Liver (tissue), 9 donors: ENCODE data around the gene R3HDM1. TPM values are rescaled to one million over a fixed set of nuclear protein-coding genes. Genes with fewer than 3 reads are reported as not detected.

ENCODE experiments used
- DNase-seq: peaks from one replicate; pipeline ENCODE4 v3.0.0-alpha.2; 2017; ENCODE audit warnings: low spot score
- H3K27ac ChIP-seq, 2 donors: one replicate each; pipeline ENCODE4 v1.7.0; 2013; ENCODE audit warnings: inconsistent platforms in 2 of 2, low read length in 2 of 2, control low read depth in 1 of 2, low read depth in 1 of 2, mild to moderate bottlenecking in 1 of 2
- H3K27me3 ChIP-seq, 4 donors: one replicate each; pipeline versions ENCODE4 v1.6.1 to v1.7.0; 2013; ENCODE audit warnings: low read length in 3 of 4, inconsistent platforms in 1 of 4, mild to moderate bottlenecking in 1 of 4, moderate library complexity in 1 of 4; ENCODE audit not compliant: control insufficient read depth in 4 of 4, insufficient read depth in 4 of 4
- H3K36me3 ChIP-seq, 4 donors: one replicate each; pipeline versions ENCODE4 v1.6.1 to v1.7.0; 2013; ENCODE audit warnings: low read length in 3 of 4, mild to moderate bottlenecking in 3 of 4, low read depth in 1 of 4, moderate library complexity in 1 of 4; ENCODE audit not compliant: control insufficient read depth in 4 of 4, insufficient read depth in 3 of 4
- H3K4me1 ChIP-seq, 4 donors: one replicate each; pipeline versions ENCODE4 v1.6.1 to v1.7.0; 2013; ENCODE audit warnings: low read length in 3 of 4, mild to moderate bottlenecking in 3 of 4, moderate library complexity in 1 of 4; ENCODE audit not compliant: control insufficient read depth in 4 of 4, insufficient read depth in 4 of 4
- H3K4me3 ChIP-seq, 3 donors: one replicate each; pipeline versions ENCODE4 v1.6.1 to v1.7.0; 2013; ENCODE audit warnings: low read length in 3 of 3, control low read depth in 1 of 3, low read depth in 1 of 3, mild to moderate bottlenecking in 1 of 3
- H3K9ac ChIP-seq, 2 donors: one replicate each; pipeline ENCODE4 v1.7.0; 2013; ENCODE audit warnings: low read length in 2 of 2, mild to moderate bottlenecking in 2 of 2, moderate library complexity in 2 of 2, control low read depth in 1 of 2, low read depth in 1 of 2
- H3K9me3 ChIP-seq, 4 donors: one replicate each; pipeline versions ENCODE4 v1.6.1 to v1.7.0; 2013; ENCODE audit warnings: low read length in 3 of 4; ENCODE audit not compliant: control insufficient read depth in 4 of 4
- EGR1 ChIP-seq, 2 donors: IDR thresholded peaks; 2 replicates each; pipeline ENCODE4 v1.6.1; 2016 to 2018; ENCODE audit warnings: antibody characterized with exemption in 2 of 2, low read depth in 2 of 2
- FOXA1 ChIP-seq: IDR thresholded peaks from 2 replicates; pipeline ENCODE4 v1.6.1; 2016; ENCODE audit warnings: antibody characterized with exemption
- FOXA2 ChIP-seq: IDR thresholded peaks from 2 replicates; pipeline ENCODE4 v1.6.1; 2016; ENCODE audit warnings: antibody characterized with exemption
- GABPA ChIP-seq, 2 donors: IDR thresholded peaks in 1 of 2; conservative IDR thresholded peaks in 1 of 2; 2 replicates each; pipeline ENCODE4 v1.6.1; 2016; ENCODE audit warnings: antibody characterized with exemption in 2 of 2, mild to moderate bottlenecking in 1 of 2, moderate library complexity in 1 of 2
- HNF4G ChIP-seq: IDR thresholded peaks from 2 replicates; pipeline ENCODE4 v1.6.1; 2016; ENCODE audit warnings: antibody characterized with exemption
- JUND ChIP-seq, 2 donors: IDR thresholded peaks; 2 replicates each; pipeline ENCODE4 v1.6.1; 2016; ENCODE audit warnings: antibody characterized with exemption in 2 of 2
- NR2F2 ChIP-seq: IDR thresholded peaks from 2 replicates; pipeline ENCODE4 v1.6.1; 2016; ENCODE audit warnings: antibody characterized with exemption
- RXRA ChIP-seq, 2 donors: IDR thresholded peaks; 2 replicates each; pipeline ENCODE4 v1.6.1; 2017 to 2018; ENCODE audit warnings: antibody characterized with exemption in 2 of 2, mild to moderate bottlenecking in 1 of 2
- SP1 ChIP-seq: IDR thresholded peaks from 2 replicates; pipeline ENCODE4 v1.6.1; 2018; ENCODE audit warnings: antibody characterized with exemption, mild to moderate bottlenecking
- TAF1 ChIP-seq: conservative IDR thresholded peaks from 2 replicates; pipeline ENCODE4 v1.6.1; 2016; ENCODE audit warnings: antibody characterized with exemption, mild to moderate bottlenecking
- YY1 ChIP-seq: IDR thresholded peaks from 2 replicates; pipeline ENCODE4 v1.6.1; 2016; ENCODE audit warnings: antibody characterized with exemption, mild to moderate bottlenecking
- WGBS: extraction: QIAGEN DNeasy Blood & Tissue Kit; methylation state at CpG from one replicate; pipeline ENCODE4 v1.1.7; 2013; 5-methylcytosine and 5-hydroxymethylcytosine counted together
- polyA plus RNA-seq, 2 donors: library from polyadenylated mRNA; stranded (reverse) in 1 of 2; unstranded in 1 of 2; fragments of 200-250 nt in 1 of 2; fragments of >200 nt in 1 of 2; fragmentation: Nextera tagmentation in 1 of 2; extraction: Ambion mirVana in 1 of 2; gene quantifications; one replicate each; pipeline versions ENCODE4 v1.2.1 to v1.2.3, GENCODE V29; 2013 to 2015
- total RNA-seq, 2 donors: library from RNA; depleted of rRNA; stranded (reverse); fragments of >200 nt; gene quantifications; one replicate each; pipeline ENCODE4 v1.2.3, GENCODE V29; 2014
- TF ChIP-seq, protein P1 (sequence below): IDR thresholded peaks from 2 replicates; pipeline ENCODE4 v1.6.1; 2016; ENCODE audit warnings: antibody characterized with exemption, mild to moderate bottlenecking
- TF ChIP-seq, protein P2 (sequence below): IDR thresholded peaks from 2 replicates; pipeline ENCODE4 v1.6.1; 2016; ENCODE audit warnings: antibody characterized with exemption
- TF ChIP-seq, protein P3 (sequence below): fragments of 150-350 bp; IDR thresholded peaks from 2 replicates; pipeline ENCODE4 v1.5.1; 2017; ENCODE audit warnings: improper control_type of control experiment, low read depth, low read length; ENCODE audit not compliant: missing input control
- TF ChIP-seq, protein P4 (sequence below): IDR thresholded peaks from 2 replicates; pipeline ENCODE4 v1.6.1; 2016; ENCODE audit warnings: antibody characterized with exemption
- donor health status: healthy.
- donor health status: healthy.
- donor health status: healthy.
- donor health status: healthy.
- donor health status: healthy.

The R3HDM1 gene
- total and polyA plus RNA-seq, 4 donors: 6.0 to 10.0 (median 8.8) TPM

DNA sequence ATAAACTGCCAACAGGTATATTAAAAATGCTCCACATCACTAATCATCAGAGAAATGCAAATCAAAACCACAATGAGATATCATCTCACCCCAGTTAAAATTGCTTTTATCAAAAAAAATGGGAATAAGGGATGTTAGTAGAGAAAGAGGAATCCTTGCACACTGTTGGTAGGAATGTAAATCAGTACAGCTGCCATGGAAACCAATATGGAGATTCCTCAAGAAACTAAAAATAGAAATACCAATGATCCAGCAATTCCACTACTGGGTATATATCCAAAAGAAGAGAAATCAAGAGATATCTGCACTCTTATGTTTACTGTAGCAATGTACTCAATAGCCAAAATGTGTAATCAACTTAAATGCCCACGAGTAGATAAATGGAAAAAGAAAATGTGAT, 40.9 kb upstream of the R3HDM1 start:
- TF ChIP-seq, protein P1, sequence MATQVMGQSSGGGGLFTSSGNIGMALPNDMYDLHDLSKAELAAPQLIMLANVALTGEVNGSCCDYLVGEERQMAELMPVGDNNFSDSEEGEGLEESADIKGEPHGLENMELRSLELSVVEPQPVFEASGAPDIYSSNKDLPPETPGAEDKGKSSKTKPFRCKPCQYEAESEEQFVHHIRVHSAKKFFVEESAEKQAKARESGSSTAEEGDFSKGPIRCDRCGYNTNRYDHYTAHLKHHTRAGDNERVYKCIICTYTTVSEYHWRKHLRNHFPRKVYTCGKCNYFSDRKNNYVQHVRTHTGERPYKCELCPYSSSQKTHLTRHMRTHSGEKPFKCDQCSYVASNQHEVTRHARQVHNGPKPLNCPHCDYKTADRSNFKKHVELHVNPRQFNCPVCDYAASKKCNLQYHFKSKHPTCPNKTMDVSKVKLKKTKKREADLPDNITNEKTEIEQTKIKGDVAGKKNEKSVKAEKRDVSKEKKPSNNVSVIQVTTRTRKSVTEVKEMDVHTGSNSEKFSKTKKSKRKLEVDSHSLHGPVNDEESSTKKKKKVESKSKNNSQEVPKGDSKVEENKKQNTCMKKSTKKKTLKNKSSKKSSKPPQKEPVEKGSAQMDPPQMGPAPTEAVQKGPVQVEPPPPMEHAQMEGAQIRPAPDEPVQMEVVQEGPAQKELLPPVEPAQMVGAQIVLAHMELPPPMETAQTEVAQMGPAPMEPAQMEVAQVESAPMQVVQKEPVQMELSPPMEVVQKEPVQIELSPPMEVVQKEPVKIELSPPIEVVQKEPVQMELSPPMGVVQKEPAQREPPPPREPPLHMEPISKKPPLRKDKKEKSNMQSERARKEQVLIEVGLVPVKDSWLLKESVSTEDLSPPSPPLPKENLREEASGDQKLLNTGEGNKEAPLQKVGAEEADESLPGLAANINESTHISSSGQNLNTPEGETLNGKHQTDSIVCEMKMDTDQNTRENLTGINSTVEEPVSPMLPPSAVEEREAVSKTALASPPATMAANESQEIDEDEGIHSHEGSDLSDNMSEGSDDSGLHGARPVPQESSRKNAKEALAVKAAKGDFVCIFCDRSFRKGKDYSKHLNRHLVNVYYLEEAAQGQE: no peak
- no peak for TF ChIP-seq NR2F2
- TF ChIP-seq TAF1: no peak
- no peak for TF ChIP-seq JUND (IDR thresholded peaks at IDR 0.05)
- TF ChIP-seq GABPA (IDR thresholded peaks at IDR 0.05 in 1 of 2, conservative IDR thresholded peaks at IDR 0.05 in 1 of 2): no peak
- TF ChIP-seq RXRA (IDR thresholded peaks at IDR 0.05): no peak
- TF ChIP-seq EGR1 (IDR thresholded peaks at IDR 0.05; ENCODE audit: low read depth in 2 of 2): no peak

DNA sequence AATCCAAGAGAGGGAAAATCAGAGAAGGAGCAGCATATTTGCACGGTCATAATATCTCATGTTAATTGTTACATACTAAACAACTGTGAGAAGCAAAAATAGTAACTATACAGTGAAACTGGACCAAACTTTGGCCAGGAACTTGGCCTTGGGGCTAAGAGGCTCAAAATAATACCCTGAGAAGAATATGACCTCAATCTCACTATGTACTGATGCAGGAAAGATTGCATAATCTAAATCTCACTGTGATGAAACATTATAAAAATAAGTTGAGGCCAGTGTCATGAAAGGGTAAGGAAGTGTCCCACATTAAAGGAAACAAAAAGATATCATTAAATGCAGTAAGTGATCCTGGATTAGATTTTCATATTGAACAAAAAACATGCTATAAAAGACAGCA, 36.8 kb upstream of the R3HDM1 start:
- H3K4me3 ChIP-seq: no peak overlapping the region
- H3K27ac ChIP-seq: no peak overlapping the region
- H3K9ac ChIP-seq: no peak overlapping the region
- no peak for DNase-seq
- no peaks in the 10 kb centered on the region for H3K4me1 ChIP-seq
- no peaks in the 10 kb centered on the region for H3K36me3 ChIP-seq
- WGBS: 97% methylated on average over 1 of the region's 1 CpG
- peaks cover 0 to 3% (median 0%) of the 10 kb centered on the region in 4 donors for H3K9me3 ChIP-seq
- no peak for TF ChIP-seq YY1
- TF ChIP-seq TAF1: no peak
- TF ChIP-seq FOXA1: no peak
- TF ChIP-seq, protein P2, sequence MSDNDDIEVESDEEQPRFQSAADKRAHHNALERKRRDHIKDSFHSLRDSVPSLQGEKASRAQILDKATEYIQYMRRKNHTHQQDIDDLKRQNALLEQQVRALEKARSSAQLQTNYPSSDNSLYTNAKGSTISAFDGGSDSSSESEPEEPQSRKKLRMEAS: no peak
- TF ChIP-seq JUND (IDR thresholded peaks at IDR 0.05): no peak
- H3K27me3 ChIP-seq: no peaks in the 10 kb centered on the region

More for the DNA sequence above, 40.9 kb upstream of the R3HDM1 start:
- H3K4me3 ChIP-seq: no peak overlapping the region
- no peaks in the 10 kb centered on the region for H3K27me3 ChIP-seq
- no peak for DNase-seq
- H3K27ac ChIP-seq: no peak overlapping the region
- 93% methylated on average over 1 of the region's 1 CpG for WGBS
- no peak overlapping the region for H3K9ac ChIP-seq
- no peaks in the 10 kb centered on the region for H3K9me3 ChIP-seq
- peaks cover 0 to 7% (median 0%) of the 10 kb centered on the region in 4 donors for H3K36me3 ChIP-seq
- no peaks in the 10 kb centered on the region for H3K4me1 ChIP-seq

DNA sequence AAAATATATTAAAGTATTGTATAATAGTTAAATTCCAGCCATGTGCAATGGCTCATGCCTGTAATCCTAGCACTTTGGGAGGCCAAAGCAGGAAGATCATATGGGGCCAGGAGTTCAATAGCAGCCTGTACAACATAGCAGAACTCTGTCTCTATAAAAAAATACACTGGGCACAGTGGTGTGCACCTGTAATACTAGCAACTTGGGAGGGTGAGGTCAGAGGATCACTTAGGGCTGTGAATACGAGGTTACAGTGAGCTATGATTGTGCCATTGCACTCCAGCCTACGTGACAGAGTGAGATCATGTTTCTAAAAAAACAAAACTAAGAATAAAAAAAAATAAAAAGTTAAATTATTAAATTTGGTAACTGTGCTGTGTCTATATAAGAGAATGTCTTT, 36.4 kb upstream of the R3HDM1 start:
- Histone ChIP-seq H3K4me3 (no peak overlapping the region), H3K4me1 (no peaks in the 10 kb centered on the region), H3K9ac (no peak overlapping the region), H3K27me3 (no peaks in the 10 kb centered on the region), H3K27ac (no peak overlapping the region), H3K9me3 (peaks cover 0 to 3% (median 0%) of the 10 kb centered on the region in 4 donors), H3K36me3 (no peaks in the 10 kb centered on the region)
- WGBS: 96% methylated on average over 2 of the region's 2 CpGs
- no peak for DNase-seq
- TF ChIP-seq FOXA1: no peak
- TF ChIP-seq, protein P3, sequence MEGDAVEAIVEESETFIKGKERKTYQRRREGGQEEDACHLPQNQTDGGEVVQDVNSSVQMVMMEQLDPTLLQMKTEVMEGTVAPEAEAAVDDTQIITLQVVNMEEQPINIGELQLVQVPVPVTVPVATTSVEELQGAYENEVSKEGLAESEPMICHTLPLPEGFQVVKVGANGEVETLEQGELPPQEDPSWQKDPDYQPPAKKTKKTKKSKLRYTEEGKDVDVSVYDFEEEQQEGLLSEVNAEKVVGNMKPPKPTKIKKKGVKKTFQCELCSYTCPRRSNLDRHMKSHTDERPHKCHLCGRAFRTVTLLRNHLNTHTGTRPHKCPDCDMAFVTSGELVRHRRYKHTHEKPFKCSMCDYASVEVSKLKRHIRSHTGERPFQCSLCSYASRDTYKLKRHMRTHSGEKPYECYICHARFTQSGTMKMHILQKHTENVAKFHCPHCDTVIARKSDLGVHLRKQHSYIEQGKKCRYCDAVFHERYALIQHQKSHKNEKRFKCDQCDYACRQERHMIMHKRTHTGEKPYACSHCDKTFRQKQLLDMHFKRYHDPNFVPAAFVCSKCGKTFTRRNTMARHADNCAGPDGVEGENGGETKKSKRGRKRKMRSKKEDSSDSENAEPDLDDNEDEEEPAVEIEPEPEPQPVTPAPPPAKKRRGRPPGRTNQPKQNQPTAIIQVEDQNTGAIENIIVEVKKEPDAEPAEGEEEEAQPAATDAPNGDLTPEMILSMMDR: no peak
- TF ChIP-seq, protein P1: no peak
- TF ChIP-seq, protein P4, sequence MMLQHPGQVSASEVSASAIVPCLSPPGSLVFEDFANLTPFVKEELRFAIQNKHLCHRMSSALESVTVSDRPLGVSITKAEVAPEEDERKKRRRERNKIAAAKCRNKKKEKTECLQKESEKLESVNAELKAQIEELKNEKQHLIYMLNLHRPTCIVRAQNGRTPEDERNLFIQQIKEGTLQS: no peak
- no peak for TF ChIP-seq JUND (IDR thresholded peaks at IDR 0.05)
- no peak for TF ChIP-seq SP1
- TF ChIP-seq EGR1 (IDR thresholded peaks at IDR 0.05; ENCODE audit: low read depth in 2 of 2): no peak
- TF ChIP-seq YY1: no peak
- TF ChIP-seq TAF1: no peak
- no peak for TF ChIP-seq HNF4G
- no peak for TF ChIP-seq NR2F2
- TF ChIP-seq FOXA2: no peak
- no peak for TF ChIP-seq RXRA (IDR thresholded peaks at IDR 0.05)
- TF ChIP-seq, protein P2: no peak
- TF ChIP-seq GABPA (IDR thresholded peaks at IDR 0.05 in 1 of 2, conservative IDR thresholded peaks at IDR 0.05 in 1 of 2): no peak
